Hematopoietic multipotent progenitor cell (in vitro differentiated cells): ENCODE results near the gene PCNT. TPM values are rescaled to one million over a fixed set of nuclear protein-coding genes. Genes with fewer than 3 reads are reported as not detected.
"Not testable (repeated sequence)": the region's sequence is repeated elsewhere in the genome, so short reads cannot be mapped to it uniquely, and the experiment has no call there.

Source experiments
- DNase-seq, 3 donors: peaks; one replicate each; pipeline ENCODE4 v3.0.0-alpha.2; 2011 to 2015; ENCODE audit warnings: low read depth in 2 of 3, low spot score in 2 of 3
- total RNA-seq: library from RNA; depleted of rRNA; stranded (reverse); fragments of >200 nt; gene quantifications from one replicate; pipeline ENCODE4 v1.2.3, GENCODE V29; 2012

The PCNT gene
- total RNA-seq, 1 donor: 36.9 TPM

DNA sequence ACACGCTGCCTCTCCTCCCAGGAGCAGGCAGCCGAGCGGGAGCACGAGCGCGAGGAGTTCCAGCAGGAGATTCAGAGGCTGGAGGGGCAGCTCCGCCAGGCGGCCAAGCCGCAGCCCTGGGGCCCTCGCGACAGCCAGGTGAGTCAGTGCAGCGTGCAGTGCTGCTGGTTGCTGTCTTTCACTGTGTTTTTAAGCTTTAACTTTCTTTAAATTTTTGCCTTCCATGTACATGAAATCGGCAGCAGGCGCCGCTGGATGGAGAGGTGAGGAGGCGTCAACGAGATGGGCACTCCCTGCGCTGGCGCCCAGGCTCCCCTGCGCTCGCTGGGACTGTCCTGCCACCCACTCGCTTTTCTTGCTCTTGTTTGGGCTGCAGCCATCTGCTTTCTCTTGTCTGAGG lies 74.0 kb downstream of the PCNT start:
- no peak for DNase-seq

DNA sequence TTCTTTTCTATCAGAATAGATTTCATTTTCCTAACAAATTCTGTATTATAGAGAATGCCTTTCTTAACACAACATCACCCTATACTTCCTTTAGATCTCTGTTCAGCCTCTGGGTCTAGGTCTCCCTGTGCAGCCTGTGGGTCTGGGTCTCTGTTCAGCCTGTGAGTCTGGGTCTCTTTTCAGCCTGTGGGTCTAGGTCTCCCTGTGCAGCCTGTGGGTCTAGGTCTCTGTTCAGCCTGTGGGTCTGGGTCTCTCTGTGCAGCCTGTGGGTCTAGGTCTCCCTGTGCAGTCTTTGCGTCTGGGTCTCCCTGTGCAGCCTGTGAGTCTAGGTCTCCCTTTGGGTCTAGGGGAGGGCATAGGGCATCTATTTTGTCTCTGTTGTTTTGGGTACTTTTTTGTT lies 75.2 kb downstream of the PCNT start:
- no peak for DNase-seq

DNA sequence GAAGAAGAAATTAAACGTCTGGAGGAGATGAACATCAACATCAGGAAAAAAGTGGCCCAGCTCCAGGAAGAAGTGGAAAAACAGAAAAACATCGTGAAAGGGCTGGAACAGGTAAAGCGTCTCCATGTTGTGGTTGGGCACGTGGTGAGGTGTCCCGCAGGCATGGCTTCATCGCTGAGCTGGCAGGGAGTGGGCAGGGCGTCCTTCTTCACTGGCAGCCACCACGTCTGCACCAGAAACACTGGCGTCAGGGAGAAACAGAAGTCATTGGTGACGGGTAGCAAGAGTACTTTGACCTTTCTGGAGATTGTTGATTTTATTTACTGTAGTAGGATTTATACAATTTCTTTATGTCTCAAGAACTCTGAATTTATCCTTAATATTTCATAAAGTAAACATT lies 75.7 kb downstream of the PCNT start:
- DNase-seq: no peak

DNA sequence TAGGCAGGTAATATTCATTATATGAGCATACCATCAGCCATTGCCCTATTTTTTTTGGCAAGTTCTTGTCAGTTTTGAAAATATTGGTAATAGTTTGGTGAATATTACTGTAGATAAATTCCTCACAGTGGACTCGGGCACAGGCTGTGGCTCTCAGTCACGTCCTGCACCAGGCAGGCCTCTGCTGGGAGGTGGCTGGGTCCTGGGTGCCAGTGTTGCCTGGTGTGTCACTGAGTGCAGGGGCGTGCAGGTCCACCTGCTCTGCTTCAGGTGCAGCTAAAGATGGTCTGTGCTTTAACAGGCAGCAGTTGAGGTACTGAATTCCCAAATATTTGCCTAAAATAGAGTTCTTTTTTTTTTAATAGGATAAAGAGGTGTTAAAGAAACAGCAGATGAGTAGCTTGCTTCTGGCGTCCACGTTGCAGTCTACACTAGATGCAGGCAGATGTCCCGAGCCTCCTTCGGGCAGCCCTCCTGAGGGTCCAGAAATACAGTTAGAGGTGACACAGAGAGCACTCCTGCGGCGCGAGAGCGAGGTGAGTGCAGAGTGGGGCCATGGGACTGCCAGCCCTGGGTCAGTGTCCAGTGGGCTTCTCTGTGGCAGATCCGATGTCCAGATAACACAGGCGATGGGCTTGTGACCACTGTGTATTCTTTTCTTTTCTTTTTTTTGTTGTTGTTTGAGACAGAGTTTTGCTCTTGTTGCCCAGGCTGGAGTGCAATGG lies 77.4 kb downstream of the PCNT start:
- DNase-seq: no peak

DNA sequence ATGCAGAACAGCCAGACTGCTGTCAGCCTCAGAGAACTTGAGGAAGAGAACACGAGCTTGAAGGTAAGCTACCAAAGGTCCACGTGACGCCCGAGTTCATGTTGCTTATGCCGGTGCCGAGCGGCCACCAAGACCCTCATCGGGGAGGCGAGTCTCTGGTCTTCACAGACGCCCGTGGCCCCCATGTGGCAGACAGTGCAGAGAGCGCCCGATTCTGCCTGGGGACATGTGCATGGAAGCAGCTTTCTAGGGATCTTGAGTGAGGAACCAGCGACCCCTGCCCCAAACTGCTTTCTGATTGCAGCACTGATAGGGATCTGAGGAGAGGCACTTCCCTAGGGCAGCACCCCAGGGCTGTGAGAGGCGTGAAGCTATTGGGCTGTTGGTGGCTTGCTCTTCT lies 78.5 kb downstream of the PCNT start:
- DNase-seq: no peak

DNA sequence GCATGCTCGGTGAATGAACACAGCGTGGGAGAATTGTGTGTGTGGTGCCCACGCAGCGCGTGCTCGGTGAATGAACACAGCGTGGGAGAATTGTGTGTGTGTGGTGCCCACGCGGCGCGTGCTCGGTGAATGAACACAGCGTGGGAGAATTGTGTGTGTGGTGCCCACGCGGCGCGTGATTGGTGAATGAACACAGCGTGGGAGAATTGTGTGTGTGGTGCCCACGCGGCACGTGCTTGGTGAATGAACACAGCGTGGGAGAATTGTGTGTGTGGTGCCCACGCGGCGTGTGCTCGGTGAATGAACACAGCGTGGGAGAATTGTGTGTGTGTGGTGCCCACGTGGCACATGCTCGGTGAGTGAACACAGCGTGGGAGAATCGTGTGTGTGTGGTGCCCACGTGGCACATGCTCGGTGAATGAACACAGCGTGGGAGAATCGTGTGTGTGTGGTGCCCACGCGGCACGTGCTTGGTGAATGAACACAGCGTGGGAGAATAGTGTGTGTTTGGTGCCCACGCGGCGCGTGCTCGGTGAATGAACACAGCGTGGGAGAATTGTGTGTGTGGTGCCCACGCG lies 79.4 kb downstream of the PCNT start:
- DNase-seq: not testable (repeated sequence)

DNA sequence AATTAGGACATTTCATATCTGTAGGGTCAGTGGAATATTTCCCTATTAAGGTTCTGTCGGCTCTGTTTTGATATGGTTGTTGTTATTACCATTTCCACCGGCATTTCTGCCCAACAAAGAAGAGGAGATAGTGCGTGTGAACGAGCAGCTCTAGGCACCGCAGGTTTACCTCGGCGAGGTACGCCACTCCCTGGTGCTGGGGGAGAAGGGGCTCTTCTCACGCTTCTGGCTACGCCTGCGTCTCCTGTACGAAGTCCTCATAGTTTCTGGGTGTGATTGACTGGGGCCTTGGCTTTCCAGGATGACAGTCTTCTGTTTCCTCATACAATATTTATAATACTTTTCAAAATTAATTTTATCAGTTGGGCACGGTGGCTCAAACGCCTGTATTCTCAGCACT lies 80.3 kb downstream of the PCNT start:
- DNase-seq: no peak

DNA sequence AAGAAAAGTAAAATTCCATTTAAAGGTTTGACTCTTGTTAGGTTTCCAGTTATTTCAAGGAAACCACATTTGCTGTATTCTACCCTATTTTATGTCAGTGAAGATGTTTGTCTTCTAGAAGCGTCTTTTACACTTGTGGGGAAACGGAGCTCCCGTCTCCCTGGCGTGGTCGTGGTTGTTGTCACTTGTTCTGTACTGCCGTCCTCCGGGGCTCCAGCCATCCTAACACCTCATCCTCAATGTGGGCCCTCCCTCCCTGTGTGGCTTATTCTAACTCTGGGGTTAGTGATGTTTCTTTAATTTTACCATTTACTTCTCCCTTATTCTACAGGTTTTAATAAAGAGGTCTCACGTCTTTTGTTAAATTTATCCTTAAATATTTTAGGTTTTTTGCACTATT lies 82.0 kb downstream of the PCNT start:
- no peak for DNase-seq

DNA sequence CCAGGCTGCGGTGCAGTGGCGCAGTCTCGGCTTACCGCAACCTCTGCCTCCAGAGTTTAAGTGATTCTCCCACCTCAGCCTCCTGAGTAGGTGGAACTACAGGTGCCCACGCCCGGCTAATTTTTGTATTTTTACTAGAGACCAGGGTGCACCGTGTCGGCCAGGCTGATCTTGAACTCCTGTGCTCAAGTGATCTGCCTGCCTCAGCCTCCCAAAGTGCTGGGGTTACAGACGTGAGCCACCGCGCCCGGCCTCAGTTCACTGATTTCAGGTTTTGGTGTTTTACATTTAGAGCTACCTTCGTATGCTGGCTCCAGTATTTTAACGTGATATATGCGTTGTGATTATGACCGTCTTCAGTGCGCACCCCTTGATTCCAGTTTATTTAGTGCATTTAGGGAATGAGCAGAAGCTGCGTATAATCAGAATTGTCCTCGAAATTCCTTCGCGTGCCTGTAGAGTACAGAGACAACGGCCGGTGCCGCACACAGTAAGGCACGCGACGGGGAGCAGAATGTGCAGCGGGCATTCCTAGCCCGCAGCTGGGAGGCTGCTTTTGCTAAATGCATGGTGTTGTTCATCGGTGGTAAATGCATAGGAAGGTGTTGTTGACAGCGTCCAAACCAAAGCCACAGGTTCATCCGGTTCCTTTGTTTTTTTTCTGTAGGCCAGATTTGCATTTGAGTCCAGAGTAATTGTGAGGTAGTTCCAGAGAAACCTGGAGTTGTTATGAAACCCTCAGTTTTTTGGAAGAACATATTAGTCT lies 85.9 kb downstream of the PCNT start:
- no peak for DNase-seq

DNA sequence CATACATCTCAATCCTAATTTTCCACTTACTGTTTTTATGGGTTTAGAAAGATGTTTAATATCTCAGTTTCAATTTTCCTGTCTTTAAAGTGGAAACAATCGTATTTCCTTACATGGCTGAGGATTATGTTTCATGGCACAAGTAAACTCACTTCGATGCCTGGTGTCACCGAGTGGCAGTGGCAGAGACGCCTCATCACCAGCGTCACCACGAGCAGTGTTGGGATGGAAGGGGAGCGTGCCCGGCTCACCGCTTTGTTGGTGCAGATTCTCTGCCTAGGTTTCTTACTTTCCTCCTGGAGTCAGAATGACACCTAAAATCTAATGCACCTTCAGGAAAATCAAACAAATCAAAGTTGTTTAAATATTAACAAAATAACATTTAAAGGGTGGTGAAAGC lies 86.6 kb downstream of the PCNT start:
- DNase-seq: no peak

DNA sequence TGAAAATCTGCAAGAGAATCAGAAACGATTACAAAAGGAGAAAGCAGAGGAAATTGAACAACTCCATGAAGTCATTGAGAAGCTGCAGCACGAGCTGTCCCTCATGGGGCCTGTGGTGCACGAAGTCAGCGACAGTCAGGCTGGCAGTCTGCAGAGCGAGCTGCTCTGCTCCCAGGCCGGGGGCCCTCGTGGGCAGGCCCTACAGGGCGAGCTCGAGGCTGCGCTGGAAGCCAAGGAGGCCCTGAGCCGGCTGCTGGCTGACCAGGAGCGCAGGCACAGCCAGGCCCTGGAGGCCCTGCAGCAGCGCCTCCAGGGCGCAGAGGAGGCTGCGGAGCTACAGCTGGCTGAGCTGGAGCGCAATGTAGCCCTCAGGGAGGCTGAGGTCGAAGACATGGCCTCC lies 87.3 kb downstream of the PCNT start:
- DNase-seq: no peak

DNA sequence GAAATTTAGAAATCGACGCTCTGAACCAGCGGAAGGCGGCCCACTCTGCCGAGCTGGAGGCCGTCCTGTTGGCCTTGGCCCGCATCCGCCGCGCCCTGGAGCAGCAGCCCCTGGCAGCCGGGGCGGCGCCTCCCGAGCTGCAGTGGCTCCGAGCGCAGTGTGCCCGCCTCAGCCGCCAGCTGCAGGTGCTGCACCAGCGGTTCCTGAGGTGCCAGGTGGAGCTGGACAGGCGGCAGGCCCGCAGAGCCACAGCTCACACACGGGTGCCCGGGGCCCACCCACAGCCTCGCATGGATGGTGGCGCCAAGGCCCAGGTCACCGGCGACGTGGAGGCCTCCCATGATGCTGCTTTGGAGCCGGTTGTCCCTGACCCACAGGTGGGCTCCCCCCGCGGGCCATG lies 87.7 kb downstream of the PCNT start:
- no peak for DNase-seq

DNA sequence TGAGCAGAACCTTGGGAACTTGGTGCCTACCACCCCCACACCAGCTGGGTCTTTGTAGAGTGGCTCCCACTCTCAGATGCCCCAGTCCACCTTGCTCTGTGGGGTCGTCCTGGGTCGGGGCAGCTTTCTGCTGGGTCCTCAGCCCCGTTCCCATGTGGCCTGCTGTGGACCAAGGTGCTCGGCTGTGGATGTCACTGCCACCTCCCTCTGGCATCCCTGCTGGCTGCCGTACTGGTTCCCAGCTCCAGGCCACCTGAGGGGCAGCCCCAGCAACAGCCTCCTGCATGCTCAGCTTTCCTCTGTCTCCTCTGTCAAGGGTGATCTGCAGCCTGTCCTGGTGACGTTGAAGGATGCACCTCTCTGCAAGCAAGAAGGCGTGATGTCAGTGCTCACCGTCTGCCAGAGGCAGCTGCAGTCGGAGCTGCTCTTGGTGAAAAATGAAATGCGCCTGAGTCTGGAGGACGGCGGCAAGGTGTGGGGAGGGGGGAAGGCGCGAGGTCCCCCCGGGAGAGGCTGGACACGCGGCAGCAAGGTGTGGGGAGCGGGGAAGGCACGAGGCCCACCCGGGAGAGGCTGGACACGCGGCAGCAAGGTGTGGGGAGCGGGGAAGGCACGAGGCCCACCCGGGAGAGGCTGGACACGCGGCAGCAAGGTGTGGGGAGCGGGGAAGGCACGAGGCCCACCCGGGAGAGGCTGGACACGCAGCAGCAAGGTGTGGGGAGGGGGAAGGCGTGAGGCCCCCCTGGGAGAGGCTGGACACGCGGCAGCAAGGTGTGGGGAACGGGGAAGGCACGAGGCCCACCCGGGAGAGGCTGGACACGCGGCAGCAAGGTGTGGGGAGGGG lies 88.8 kb downstream of the PCNT start:
- DNase-seq: no peak

DNA sequence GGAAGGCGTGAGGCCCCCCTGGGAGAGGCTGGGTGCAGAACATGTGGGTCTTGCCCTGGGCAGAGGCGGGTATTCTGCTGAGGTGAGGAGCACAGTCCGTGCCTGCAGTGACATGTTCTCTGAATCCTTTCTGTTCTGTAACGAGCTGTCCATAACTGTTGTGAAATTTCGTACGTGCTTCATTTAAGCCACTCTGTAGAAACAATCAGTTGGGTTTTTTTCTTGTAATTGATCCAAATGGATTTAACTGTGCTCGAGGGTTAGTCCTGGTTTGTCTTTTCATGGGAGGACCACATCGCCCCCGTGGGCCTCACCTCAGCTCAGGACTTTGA lies 89.4 kb downstream of the PCNT start:
- DNase-seq: no peak

DNA sequence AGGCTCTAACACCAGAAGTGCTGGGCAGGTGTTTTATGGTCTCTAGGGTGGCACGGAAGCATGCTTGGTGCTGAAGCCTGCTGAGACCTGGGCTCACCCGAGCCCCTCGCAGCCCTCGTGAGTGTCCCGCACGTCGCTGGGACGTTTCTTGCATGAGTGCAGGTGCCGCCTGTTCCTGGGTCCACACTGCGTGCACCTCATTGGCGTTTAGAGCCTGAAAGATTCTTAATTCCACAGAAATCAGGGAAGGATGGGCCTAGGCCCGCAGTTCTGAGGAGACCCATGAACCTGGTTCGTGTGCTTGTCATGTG lies 91.0 kb downstream of the PCNT start:
- DNase-seq: no peak

DNA sequence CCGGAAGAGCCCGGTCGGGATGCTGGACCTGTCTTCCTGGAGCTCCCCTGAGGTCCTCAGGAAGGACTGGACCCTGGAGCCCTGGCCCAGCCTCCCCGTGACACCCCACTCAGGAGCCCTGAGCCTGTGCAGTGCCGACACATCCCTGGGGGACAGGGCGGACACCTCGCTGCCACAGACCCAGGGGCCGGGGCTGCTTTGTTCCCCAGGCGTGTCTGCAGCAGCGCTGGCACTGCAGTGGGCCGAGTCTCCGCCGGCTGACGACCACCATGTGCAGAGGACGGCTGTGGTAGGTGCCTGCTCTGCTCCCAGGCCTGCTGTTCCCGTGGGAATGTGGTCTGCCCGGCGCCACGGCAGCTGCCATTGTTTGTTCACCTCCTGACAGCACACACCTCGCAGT lies 92.6 kb downstream of the PCNT start:
- no peak for DNase-seq

DNA sequence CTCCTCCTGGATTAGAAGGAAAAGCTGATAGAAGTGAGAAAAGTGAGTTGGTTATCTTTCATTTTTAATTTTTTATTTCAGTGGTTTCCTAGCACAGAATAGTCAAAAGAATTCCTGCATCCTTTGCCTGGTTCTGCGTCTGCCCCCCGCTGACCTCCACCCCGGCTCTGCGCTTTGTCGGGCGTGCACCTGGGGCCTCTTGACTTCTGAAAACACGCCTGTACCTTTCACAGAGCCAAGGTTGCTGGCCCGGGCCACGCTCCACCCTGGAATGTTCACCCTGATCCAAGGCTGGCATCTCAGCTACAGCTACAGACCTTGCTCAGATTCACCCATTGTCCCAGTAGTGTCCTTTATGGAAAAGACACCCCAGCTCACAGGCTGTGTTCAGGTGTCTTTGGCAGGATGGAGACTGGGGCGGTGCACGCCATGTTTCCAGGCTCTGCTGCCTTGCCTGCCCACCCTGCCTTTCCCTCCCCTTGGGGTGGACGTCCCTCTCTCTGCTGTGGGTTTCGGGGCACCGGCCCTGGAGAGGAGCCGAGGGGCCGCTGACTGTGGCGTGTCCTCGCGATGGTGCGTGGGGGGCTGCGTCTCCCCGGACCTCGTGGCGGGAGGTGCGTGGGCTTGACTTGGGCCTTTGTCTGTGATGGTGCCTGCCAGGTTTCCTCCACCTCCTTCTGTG lies 94.5 kb downstream of the PCNT start:
- no peak for DNase-seq

DNA sequence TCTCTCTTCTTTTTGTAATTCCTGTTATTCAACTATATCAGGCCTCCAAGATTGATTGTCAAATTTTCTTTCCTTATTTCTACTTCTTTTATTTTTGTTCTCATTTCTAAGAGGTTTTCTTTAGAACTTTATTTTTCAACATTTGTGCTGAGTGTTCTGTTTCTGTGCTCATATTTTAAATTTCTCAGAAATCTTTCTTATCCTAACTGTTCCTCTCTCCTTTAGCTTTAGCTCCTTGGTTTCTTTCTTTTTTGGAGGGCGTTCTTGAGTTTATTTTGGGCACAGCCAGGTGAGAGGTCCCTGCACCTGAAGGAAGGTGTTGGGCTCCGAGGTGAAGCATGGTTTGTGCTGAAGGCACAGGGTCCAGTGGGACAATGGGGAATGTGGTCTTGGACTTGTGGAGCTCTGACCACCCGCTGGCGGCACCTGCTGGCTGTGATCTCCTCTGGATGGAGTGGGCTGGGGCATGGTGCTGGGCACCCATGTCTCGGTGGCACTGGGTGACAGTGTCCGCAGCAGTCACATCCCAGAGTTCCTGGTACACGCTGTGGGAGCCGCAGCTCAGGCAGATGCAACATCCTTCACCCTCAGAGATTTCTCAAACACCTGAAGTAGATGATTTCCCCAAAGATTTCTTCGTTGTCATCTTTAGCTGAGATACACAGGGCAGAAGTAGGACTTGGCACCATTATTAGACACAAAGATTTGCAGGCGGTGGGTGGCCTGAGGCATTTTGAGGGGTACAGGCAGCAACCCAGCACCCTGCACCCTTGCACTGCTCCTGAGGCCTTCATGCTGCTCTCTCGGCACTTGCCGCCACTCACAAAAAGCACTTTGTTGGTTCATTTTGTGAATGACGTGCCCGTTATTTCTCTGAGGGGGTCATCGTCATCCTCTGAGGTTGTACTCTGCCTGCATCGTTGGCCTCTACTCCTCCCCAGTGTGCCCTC lies 96.6 kb downstream of the PCNT start:
- no peak for DNase-seq

DNA sequence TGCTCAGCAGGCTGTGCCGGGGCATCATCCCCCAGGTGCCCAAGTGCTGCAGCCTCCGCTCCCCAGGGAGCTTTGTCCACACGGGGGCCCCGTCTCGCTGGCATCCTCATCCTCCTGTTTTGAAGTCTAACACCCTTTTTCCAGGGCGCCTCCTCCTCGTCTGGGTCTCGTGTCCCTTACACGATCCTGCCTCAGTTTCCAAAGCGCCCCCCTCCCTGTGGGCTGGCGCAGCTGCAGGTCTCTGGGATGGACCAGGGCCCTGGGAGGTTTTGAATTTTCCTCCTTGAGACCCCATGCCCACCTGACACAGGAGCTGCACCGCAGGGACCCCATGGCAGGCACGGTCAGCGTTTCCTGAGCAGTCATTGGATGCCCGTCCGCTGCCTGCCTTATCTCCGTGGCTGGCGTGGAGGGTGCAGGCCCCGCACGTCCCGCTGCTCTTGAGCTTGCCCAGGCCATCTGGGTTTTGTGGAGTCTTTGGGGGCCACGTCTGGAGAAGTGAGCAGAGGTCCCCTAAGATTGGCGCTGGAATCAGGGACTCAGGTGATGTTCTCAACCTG lies 97.3 kb downstream of the PCNT start:
- DNase-seq: no peak
